Adrenal gland (tissue), 12 donors: ENCODE results near the gene SARS1. TPM values are rescaled to one million over a fixed set of nuclear protein-coding genes. Genes with fewer than 3 reads are reported as not detected.

ENCODE experiments used
- DNase-seq, 7 donors: peaks; one replicate each; pipeline ENCODE4 v3.0.0-alpha.2; 2019 to 2020
- H3K27ac ChIP-seq, 5 donors: fragments of 200-600 bp; sonication (generic) in 4 of 5; 1 replicate in 3 of 5; 2 replicates in 2 of 5; pipeline versions ENCODE4 v1.5.1 to v1.8.0; 2016 to 2020; ENCODE audit warnings: mild to moderate bottlenecking in 1 of 5
- H3K27me3 ChIP-seq: fragments of 200-600 bp; 2 replicates; pipeline ENCODE4 v1.8.0; 2021
- H3K36me3 ChIP-seq, 2 donors: fragments of 200-600 bp; replicated peaks in 1 of 2; 1 replicate in 1 of 2; 2 replicates in 1 of 2; pipeline versions ENCODE4 v1.5.1 to v1.8.0; 2018 to 2022
- H3K4me1 ChIP-seq, 2 donors: fragments of 200-600 bp; replicated peaks in 1 of 2; 1 replicate in 1 of 2; 2 replicates in 1 of 2; pipeline versions ENCODE4 v1.5.1 to v1.8.0; 2018 to 2021
- H3K4me3 ChIP-seq, 4 donors: fragments of 200-600 bp; sonication (generic) in 3 of 4; one replicate each; pipeline ENCODE4 v1.5.1; 2016 to 2018
- H3K9me3 ChIP-seq, 3 donors: fragments of 200-600 bp; sonication (generic) in 1 of 3; replicated peaks in 1 of 3; 1 replicate in 2 of 3; 2 replicates in 1 of 3; pipeline versions ENCODE4 v1.5.1 to v1.8.0; 2016 to 2021
- CTCF ChIP-seq, 6 experiments: fragments of 450-650 bp in 4 of 6; fragments of 200-600 bp in 2 of 6; sonication (generic) in 1 of 6; IDR thresholded peaks; 1 replicate in 5 of 6; 2 replicates in 1 of 6; pipeline versions ENCODE4 v1.5.1 to v1.8.0; 2016 to 2021; ENCODE audit warnings: antibody characterized with exemption in 6 of 6, mild to moderate bottlenecking in 2 of 6, moderate library complexity in 1 of 6
- POLR2A ChIP-seq, 2 donors: fragments of 450-650 bp; IDR thresholded peaks; one replicate each; pipeline ENCODE4 v1.6.1; 2017; ENCODE audit warnings: antibody characterized with exemption in 2 of 2, mild to moderate bottlenecking in 2 of 2, moderate library complexity in 1 of 2
- WGBS, 4 donors: extraction: QIAGEN DNeasy Blood & Tissue Kit in 2 of 4; methylation state at CpG; one replicate each; pipeline versions ENCODE4 v1.1.5 to v1.1.7; 2013 to 2017; 5-methylcytosine and 5-hydroxymethylcytosine counted together
- intact Hi-C, 2 donors: fragments of 100-400 bp; cut with DNase I; formaldehyde crosslinking; loops; one replicate each; pipeline versions ENCODE4 v1.14.1 to v1.15.0; 2022 to 2023
- polyA plus RNA-seq, 3 donors: library from polyadenylated mRNA; stranded (reverse); fragments of 200-250 nt in 2 of 3; fragments of 350-450 nt in 1 of 3; fragmentation: Illumina TruSeq in 1 of 3; extraction: RNeasy Lipid Tissue Mini Kit (QIAGEN cat#74804) in 1 of 3; gene quantifications; one replicate each; pipeline ENCODE4 v1.2.3, GENCODE V29; 2013 to 2014
- total RNA-seq, 9 donors: library from RNA; depleted of rRNA in 4 of 9; stranded (reverse); fragments of >200 nt in 4 of 9; fragments of 120-200 nt in 1 of 9; fragmentation: NEBNext Ultra II Directional in 1 of 9; extraction: Animal tissue kit (Norgen Biotek cat#: 25700) in 1 of 9; gene quantifications; one replicate each; pipeline versions ENCODE4 v1.1.0 to v1.2.4, GENCODE V29; 2013 to 2023
- donor health status: healthy with polysubstance abuse.
- donor health status: Bipolar disorder and iron deficiency.
- donor health status: DM: yes; HTN: yes; CAD: no.
- donor health status: DM: no; HTN: no; CAD: no.
- donor health status: DM: no; HTN: no; CAD: no.
- donor health status: DM: yes; HTN: yes; CAD: no.

Gene SARS1
- total and polyA plus RNA-seq, 12 donors, result 64.3 to 216 (median 152) TPM

GRCh38 chr1:109263234-109263596 is 49.5 kb downstream of the SARS1 start:
- TF ChIP-seq POLR2A (IDR thresholded peaks at IDR 0.05) (no peak), CTCF (IDR thresholded peaks at IDR 0.05) (no peak)
- WGBS, 4 donors, result 68 to 80% (median 74%) methylated on average over 6 to 12 of the region's 12 CpGs

GRCh38 chr1:109263597-109264378 is 50.1 kb downstream of the SARS1 start:
- H3K27me3 ChIP-seq, result no peaks in the 10 kb centered on the region
- no peaks in the 10 kb centered on the region for H3K9me3 ChIP-seq
- H3K27ac ChIP-seq, result no peak overlapping the region
- 50 to 83% (median 53%) methylated on average over 14 to 29 of the region's 29 CpGs for WGBS, 4 donors
- H3K36me3 ChIP-seq, result no peaks in the 10 kb centered on the region
- intact Hi-C loops, result loop anchor here (5.0 kb wide), 2 partner anchors 134 to 139 kb away; partner anchors contain the start of gene SORT1 (in 1 of the 2)
- peak; percentile 86 to 100 (median 100) for TF ChIP-seq CTCF (IDR thresholded peaks at IDR 0.05)
- TF ChIP-seq POLR2A (IDR thresholded peaks at IDR 0.05), result no peak
- H3K4me3 ChIP-seq, result no peak overlapping the region
- DNase-seq, result peak; percentile 83 to 96 (median 89)
- no peaks in the 10 kb centered on the region for H3K4me1 ChIP-seq

More at GRCh38 chr1:109263234-109263596, 49.5 kb downstream of the SARS1 start:
- H3K4me3 ChIP-seq, result no peak overlapping the region
- no peak for DNase-seq
- no peaks in the 10 kb centered on the region for H3K9me3 ChIP-seq
- no peaks in the 10 kb centered on the region for H3K36me3 ChIP-seq
- intact Hi-C loops, result loop anchor here (5.0 kb wide), 2 partner anchors 134 to 139 kb away; partner anchors contain the start of gene SORT1 (in 1 of the 2)
- no peaks in the 10 kb centered on the region for H3K27me3 ChIP-seq
- no peaks in the 10 kb centered on the region for H3K4me1 ChIP-seq
- no peak overlapping the region for H3K27ac ChIP-seq

- Histone ChIP-seq H3K27me3 (no peaks in the 10 kb centered on the region), H3K36me3 (no peaks in the 10 kb centered on the region), H3K4me3 (no peak overlapping the region), H3K27ac (no peak overlapping the region), H3K9me3 (no peaks in the 10 kb centered on the region), H3K4me1 (no peaks in the 10 kb centered on the region)
- no peak for DNase-seq
- WGBS, 4 donors, result 66 to 80% (median 73%) methylated on average over 2 to 9 of the region's 9 CpGs
- no peak for TF ChIP-seq CTCF (IDR thresholded peaks at IDR 0.05)
- no peak for TF ChIP-seq POLR2A (IDR thresholded peaks at IDR 0.05)
- intact Hi-C loops, result loop anchor here (5.0 kb wide), 2 partner anchors 133 to 138 kb away; partner anchors contain the start of gene SORT1 (in 1 of the 2)
These were observed 50.6 kb downstream of the SARS1 start for GRCh38 chr1:109264379-109264755.

DNA sequence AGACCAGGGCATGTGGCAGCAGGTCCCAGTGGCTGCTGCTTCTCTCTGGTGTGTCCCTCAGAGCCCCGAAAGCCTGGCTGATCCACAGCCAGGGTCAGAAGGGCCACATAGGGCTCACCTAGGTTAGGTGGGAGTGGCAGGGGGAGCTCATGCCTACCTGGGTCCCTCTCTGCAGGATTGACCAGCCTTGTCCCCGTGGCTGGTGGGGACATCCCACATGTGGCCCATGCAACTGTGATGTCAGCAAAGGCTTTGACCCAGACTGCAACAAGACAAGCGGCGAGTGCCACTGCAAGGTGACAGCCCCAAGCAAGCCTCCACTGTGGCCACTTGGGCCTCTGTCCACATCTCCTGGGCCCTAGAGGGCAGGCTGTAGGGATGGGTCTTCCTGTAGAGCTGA is 51.3 kb downstream of the SARS1 start:
- DNase-seq, result no peak
- TF ChIP-seq POLR2A (IDR thresholded peaks at IDR 0.05) (no peak), CTCF (IDR thresholded peaks at IDR 0.05) (no peak)
- H3K27ac ChIP-seq, result no peak overlapping the region
- no peaks in the 10 kb centered on the region for H3K36me3 ChIP-seq
- 87 to 99% (median 94%) methylated on average over 3 to 4 of the region's 4 CpGs; no CpG with 5 or more reads in 1 of the 4 donors for WGBS, 4 donors
- no peak overlapping the region for H3K4me3 ChIP-seq
- H3K27me3 ChIP-seq, result no peaks in the 10 kb centered on the region
- H3K4me1 ChIP-seq, result no peaks in the 10 kb centered on the region
- no peaks in the 10 kb centered on the region for H3K9me3 ChIP-seq
- intact Hi-C loops, result loop anchor here in 1 of 2 donors (5.0 kb wide), 1 partner anchor 48 kb away; no protein-coding TSS in a partner anchor
